GM19455 (cell line): ENCODE data around the gene STKLD1.

ENCODE experiments used
- ATAC-seq: cut with Tn5 transposase; IDR thresholded peaks from one replicate; pipeline ENCODE4 v1.9.1; 2021; ENCODE audit not compliant: unreplicated experiment

STKLD1 gene

GRCh38 chr9:133344979-133345378 is 31.2 kb upstream of the STKLD1 start:
- ATAC-seq, result no peak

GRCh38 chr9:133345596-133345995 is 30.6 kb upstream of the STKLD1 start:
- no peak for ATAC-seq

- ATAC-seq, result no peak
Observed at GRCh38 chr9:133346021-133346785, 30.0 kb upstream of the STKLD1 start.

GRCh38 chr9:133347515-133347984 is 28.6 kb upstream of the STKLD1 start:
- peak; percentile 36 for ATAC-seq

- peak; percentile 73 for ATAC-seq
Observed at GRCh38 chr9:133347985-133348717, 28.0 kb upstream of the STKLD1 start, which contains the start of the genes MED22 and RPL7A. Gene MED22 (minus strand): TSS chr9:133348131. CDS start chr9:133346662, 1,469 bp downstream. Gene RPL7A (plus strand): TSS chr9:133348218. CDS start chr9:133348244, 26 bp downstream.

GRCh38 chr9:133348718-133349573 is 27.2 kb upstream of the STKLD1 start:
- no peak for ATAC-seq

- ATAC-seq, result no peak
Observed at GRCh38 chr9:133349965-133350616, 26.1 kb upstream of the STKLD1 start.

- ATAC-seq, result no peak
Observed at GRCh38 chr9:133351526-133351907, 24.6 kb upstream of the STKLD1 start.

GRCh38 chr9:133351908-133352634 is 24.1 kb upstream of the STKLD1 start:
- no peak for ATAC-seq

- ATAC-seq, result no peak
Observed at GRCh38 chr9:133352635-133353340, 23.4 kb upstream of the STKLD1 start.

GRCh38 chr9:133353548-133353947 is 22.6 kb upstream of the STKLD1 start:
- ATAC-seq, result no peak

- no peak for ATAC-seq
Observed at GRCh38 chr9:133354766-133355165, 21.4 kb upstream of the STKLD1 start.

- no peak for ATAC-seq
Observed at GRCh38 chr9:133355881-133356357, 20.2 kb upstream of the STKLD1 start.

GRCh38 chr9:133356391-133357091 is 19.6 kb upstream of the STKLD1 start, which contains the start of the genes SURF1 and SURF2:
Gene SURF1 (minus strand): TSS chr9:133356487. CDS start chr9:133356453, 34 bp downstream.
Gene SURF2 (plus strand): TSS chr9:133356550. CDS start chr9:133356593, 43 bp downstream.
- ATAC-seq, result no peak

GRCh38 chr9:133357656-133358055 is 18.5 kb upstream of the STKLD1 start:
- ATAC-seq, result no peak

- no peak for ATAC-seq
Observed at GRCh38 chr9:133359399-133360175, 16.6 kb upstream of the STKLD1 start.
